Heart right ventricle (tissue), 16 donors: ENCODE measurements around the gene AMN. TPM values are rescaled to one million over a fixed set of nuclear protein-coding genes. Genes with fewer than 3 reads are reported as not detected.
A peak's percentile ranks its signal among the peaks of the same experiment; 100 is the strongest.
"Not testable (repeated sequence)": the region's sequence is repeated elsewhere in the genome, so short reads cannot be mapped to it uniquely, and the experiment has no call there.

Experiments
- ATAC-seq, 8 donors: fragments of 200-7000 bp; cut with Tn5 transposase; one replicate each; pipeline ENCODE4 v1.9.1; 2020; ENCODE audit warnings: mild to moderate bottlenecking in 8 of 8, moderate library complexity in 8 of 8, moderate number of reproducible peaks in 1 of 8
- DNase-seq, 2 donors: peaks; one replicate each; pipeline ENCODE4 v3.0.0-alpha.2; 2020
- H3K27ac ChIP-seq, 10 donors: fragments of 200-600 bp; sonication (generic) in 2 of 10; one replicate each; pipeline versions ENCODE4 v1.5.0 to v1.8.0; 2020 to 2022; ENCODE audit warnings: mild to moderate bottlenecking in 3 of 10
- H3K27me3 ChIP-seq, 7 donors: fragments of 200-600 bp; one replicate each; pipeline ENCODE4 v1.8.0; 2021 to 2022; ENCODE audit warnings: mild to moderate bottlenecking in 2 of 7
- H3K36me3 ChIP-seq, 9 donors: fragments of 200-600 bp; sonication (generic) in 1 of 9; one replicate each; pipeline versions ENCODE4 v1.5.0 to v1.8.0; 2020 to 2022; ENCODE audit warnings: mild to moderate bottlenecking in 2 of 9
- H3K4me1 ChIP-seq, 9 donors: fragments of 200-600 bp; sonication (generic) in 1 of 9; one replicate each; pipeline versions ENCODE4 v1.5.0 to v1.8.0; 2020 to 2022; ENCODE audit warnings: mild to moderate bottlenecking in 4 of 9
- H3K4me3 ChIP-seq, 10 donors: fragments of 200-600 bp; sonication (generic) in 2 of 10; one replicate each; pipeline versions ENCODE4 v1.5.0 to v1.8.0; 2020 to 2022; ENCODE audit warnings: mild to moderate bottlenecking in 7 of 10, moderate library complexity in 2 of 10
- H3K9me3 ChIP-seq, 11 donors: fragments of 200-600 bp in 10 of 11; sonication (generic) in 2 of 11; one replicate each; pipeline versions ENCODE4 v1.5.0 to v1.8.0; 2013 to 2022; ENCODE audit warnings: mild to moderate bottlenecking in 2 of 11, control low read depth in 1 of 11, moderate library complexity in 1 of 11
- WGBS, 2 donors: extraction: QIAGEN DNeasy Blood & Tissue Kit; methylation state at CpG; one replicate each; pipeline ENCODE4 v1.1.7; 2013; ENCODE audit warnings: inconsistent platforms in 1 of 2; 5-methylcytosine and 5-hydroxymethylcytosine counted together
- intact Hi-C, 10 donors: fragments of 100-400 bp; cut with DNase I; formaldehyde crosslinking; loops; one replicate each; pipeline versions ENCODE4 v1.11.1 to v1.14.2; 2022
- long read RNA-seq, 3 donors: library from polyadenylated mRNA; unstranded; transcript quantifications; one replicate each; pipeline ENCODE4 v2.0.0, GENCODE V29; 2020 to 2021
- polyA plus RNA-seq, 2 donors: library from polyadenylated mRNA; stranded (reverse); fragments of 200-250 nt; gene quantifications; one replicate each; pipeline ENCODE4 v1.2.3, GENCODE V29; 2013
- total RNA-seq, 10 donors: library from RNA; stranded (reverse); fragmentation: NEBNext Ultra II Directional in 3 of 10; extraction: Animal tissue kit (Norgen Biotek cat#: 25700) in 3 of 10; gene quantifications; one replicate each; pipeline versions ENCODE4 v1.2.1 to v1.2.4, GENCODE V29; 2021 to 2023
- TF ChIP-seq, protein P1 (sequence below), 9 donors: fragments of 200-600 bp; sonication (generic) in 2 of 9; IDR thresholded peaks; one replicate each; pipeline versions ENCODE4 v1.5.0 to v1.8.0; 2021 to 2022; ENCODE audit warnings: antibody characterized with exemption in 9 of 9, mild to moderate bottlenecking in 5 of 9, moderate library complexity in 1 of 9
- donor health status: Arrhythmogenic right ventricular cardiomyopathy.
- donor health status: ischemic (EF 13 %, LVEDD 7.1; RV severe dilation, severe dysfunction).
- donor health status: healthy with polysubstance abuse.
- donor health status: DM: no; HTN: yes; CAD: no.
- donor health status: DM: no; HTN: no; CAD: no.
- donor health status: ischemic (EF 25% LVEDD 6.9; RV normal size, moderate dysfunction).
- donor health status: ischemic (EF 25% LVEDD 5.7; RV mildly dilated, moderate dysfunction).
- donor health status: healthy.
- donor health status: DM: yes; HTN: yes; CAD: no.
- donor health status: Ischemic cardiomyopathy.
- donor health status: ischemic (EF 35%, LVEDD 5.7; RV mildly dilated, moderate dysfunction).
- donor health status: nonischemic (EF 11% LVEDD 7.7; RV severe dilation, severe dysfunction).
- donor health status: DM: yes; HTN: yes; CAD: no.
- donor health status: PGD.
- donor health status: ischemic (EF 29% LVEDD 5.4; RV normal size, mild dysfunction).
- donor health status: nonischemic (EF 23%, LVEDD 6.1; RV moderate dilation, normal function).

AMN gene
- under 1 TPM in 1 of 10 donors, not detected in 9; 0.40 TPM for total RNA-seq
- polyA plus RNA-seq, result under 1 TPM; 0.15 to 0.17 TPM
- long read RNA-seq, donor 1, result 0 reads
- long read RNA-seq, donor 2, partial matches to known transcripts, result 1 of 1 reads
- long read RNA-seq, donor 2, other reads (novel, unspliced or antisense), result 0 of 1 reads
- long read RNA-seq, donor 3, result 0 reads

DNA sequence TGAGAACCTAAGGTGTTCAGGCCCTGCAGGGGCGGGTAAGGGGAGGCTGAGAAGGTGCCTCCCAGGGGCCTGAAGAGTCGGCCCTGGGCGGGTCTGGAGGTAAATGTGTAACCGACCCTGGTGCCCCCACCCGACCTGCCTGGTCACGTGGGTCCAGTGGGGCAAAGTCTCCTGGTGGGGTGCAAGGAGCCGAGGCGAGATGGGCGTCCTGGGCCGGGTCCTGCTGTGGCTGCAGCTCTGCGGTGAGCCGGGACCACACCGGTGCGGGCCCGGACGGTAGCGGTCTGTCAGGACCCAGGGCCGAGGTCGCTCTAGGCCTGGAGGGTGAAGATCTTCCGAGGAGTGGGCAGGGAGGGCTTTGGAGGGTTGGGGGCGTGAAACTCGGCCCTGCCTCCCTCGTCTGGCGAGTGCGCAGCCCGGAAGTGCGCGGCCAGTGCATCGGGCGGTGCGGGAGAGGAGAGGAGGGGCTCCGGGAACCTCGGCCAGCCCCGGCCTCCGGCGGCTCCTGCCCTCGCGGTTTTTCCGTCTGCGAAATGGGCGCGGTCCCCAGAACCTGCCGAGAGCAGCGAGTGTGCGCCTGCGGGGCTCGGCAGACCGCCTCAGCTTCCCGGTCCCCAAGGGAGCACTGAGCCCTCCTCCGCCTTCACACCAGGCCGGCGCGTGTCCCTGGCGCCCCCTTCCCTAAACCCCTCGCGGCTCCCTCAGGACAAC, at the start of gene AMN:
TSS of gene AMN (plus strand) at position 174 of the 711 bp plus-strand sequence. CDS start at position 200, 26 bp downstream.
- peak in 2 of 8 donors; percentile 17 to 42 for ATAC-seq
- peaks cover 8 to 67% (median 57%) of the 10 kb centered on the region in 7 donors for H3K27me3 ChIP-seq
- peaks cover 0 to 17% (median 12%) of the 10 kb centered on the region in 9 donors for H3K4me1 ChIP-seq
- 7% methylated on average over 55 to 56 of the region's 56 CpGs for WGBS, 2 donors
- H3K9me3 ChIP-seq, result no peaks in the 10 kb centered on the region
- no peaks in the 10 kb centered on the region for H3K36me3 ChIP-seq
- H3K27ac ChIP-seq, result no peak within 1 kb of the TSS
- peak within 1 kb of the TSS in 9 of 10 donors; percentile 5 to 31 (median 20) for H3K4me3 ChIP-seq
- DNase-seq, result no peak
- TF ChIP-seq, protein P1, sequence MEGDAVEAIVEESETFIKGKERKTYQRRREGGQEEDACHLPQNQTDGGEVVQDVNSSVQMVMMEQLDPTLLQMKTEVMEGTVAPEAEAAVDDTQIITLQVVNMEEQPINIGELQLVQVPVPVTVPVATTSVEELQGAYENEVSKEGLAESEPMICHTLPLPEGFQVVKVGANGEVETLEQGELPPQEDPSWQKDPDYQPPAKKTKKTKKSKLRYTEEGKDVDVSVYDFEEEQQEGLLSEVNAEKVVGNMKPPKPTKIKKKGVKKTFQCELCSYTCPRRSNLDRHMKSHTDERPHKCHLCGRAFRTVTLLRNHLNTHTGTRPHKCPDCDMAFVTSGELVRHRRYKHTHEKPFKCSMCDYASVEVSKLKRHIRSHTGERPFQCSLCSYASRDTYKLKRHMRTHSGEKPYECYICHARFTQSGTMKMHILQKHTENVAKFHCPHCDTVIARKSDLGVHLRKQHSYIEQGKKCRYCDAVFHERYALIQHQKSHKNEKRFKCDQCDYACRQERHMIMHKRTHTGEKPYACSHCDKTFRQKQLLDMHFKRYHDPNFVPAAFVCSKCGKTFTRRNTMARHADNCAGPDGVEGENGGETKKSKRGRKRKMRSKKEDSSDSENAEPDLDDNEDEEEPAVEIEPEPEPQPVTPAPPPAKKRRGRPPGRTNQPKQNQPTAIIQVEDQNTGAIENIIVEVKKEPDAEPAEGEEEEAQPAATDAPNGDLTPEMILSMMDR (IDR thresholded peaks at IDR 0.05), result no peak
- intact Hi-C loops, result loop anchor here in 1 of 10 donors (5.0 kb wide), 1 partner anchor 225 kb away; no protein-coding TSS in a partner anchor

DNA sequence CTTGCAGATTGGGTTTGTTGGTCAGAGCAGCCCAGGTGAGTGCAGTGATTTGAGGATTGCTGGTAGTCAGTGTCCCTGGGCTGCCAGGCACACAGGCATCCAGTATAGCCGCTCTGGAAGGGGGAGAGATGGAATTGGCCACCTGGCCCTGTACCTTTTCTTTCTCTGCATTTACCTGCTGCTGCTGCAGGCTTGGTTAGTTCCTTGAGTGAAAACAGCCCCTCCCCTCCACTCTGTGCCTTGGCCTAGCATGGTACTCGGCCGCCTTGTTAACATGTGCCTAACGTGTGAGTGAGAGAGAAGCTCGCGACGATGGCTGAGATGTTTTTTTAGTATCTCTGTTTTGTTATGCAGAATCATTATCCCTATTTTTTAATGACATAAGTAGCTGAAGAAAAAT, 49.3 kb upstream of the AMN start:
- DNase-seq (no peak), ATAC-seq (no peak)
- intact Hi-C loops, result no loop called here
- 93% methylated on average over 7 of the region's 7 CpGs for WGBS, 2 donors
- H3K4me3 ChIP-seq, result no peak overlapping the region
- no peaks in the 10 kb centered on the region for H3K27me3 ChIP-seq
- no peak overlapping the region for H3K27ac ChIP-seq
- peaks cover 0 to 81% (median 6%) of the 10 kb centered on the region in 9 donors for H3K36me3 ChIP-seq
- H3K4me1 ChIP-seq, result peaks cover 0 to 13% (median 3%) of the 10 kb centered on the region in 9 donors
- H3K9me3 ChIP-seq, result no peaks in the 10 kb centered on the region
- TF ChIP-seq, protein P1 (IDR thresholded peaks at IDR 0.05), result no peak

DNA sequence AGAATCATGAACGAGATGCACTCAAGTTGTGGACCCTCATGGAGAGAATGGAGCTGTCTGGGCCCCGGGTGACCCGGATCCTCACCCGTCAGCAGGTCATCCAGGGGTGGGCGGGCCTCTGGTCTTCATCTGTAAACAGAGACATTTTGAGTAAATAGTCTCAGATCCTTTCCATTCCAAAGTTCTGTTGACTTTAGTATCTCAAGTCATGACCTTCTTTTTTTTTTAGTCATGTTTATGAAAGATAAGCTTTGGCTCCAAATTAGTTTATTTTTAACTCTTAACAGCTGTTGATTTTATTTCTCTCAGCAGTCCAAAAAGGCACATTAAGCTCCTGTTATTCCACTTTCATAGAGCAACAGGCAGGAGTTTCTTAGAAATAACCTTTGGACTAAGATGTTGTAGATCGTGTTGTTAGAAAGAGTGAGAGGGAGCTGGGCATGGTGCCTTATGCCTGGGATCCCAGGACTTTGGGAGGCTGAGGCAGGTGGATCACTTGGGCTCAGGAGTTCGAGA, 48.9 kb upstream of the AMN start:
- TF ChIP-seq, protein P1 (IDR thresholded peaks at IDR 0.05), result no peak
- DNase-seq (no peak), ATAC-seq (no peak)
- no peaks in the 10 kb centered on the region for H3K9me3 ChIP-seq
- H3K4me1 ChIP-seq, result peaks cover 0 to 13% (median 3%) of the 10 kb centered on the region in 9 donors
- H3K27me3 ChIP-seq, result no peaks in the 10 kb centered on the region
- intact Hi-C loops, result no loop called here
- H3K36me3 ChIP-seq, result peaks cover 0 to 85% (median 6%) of the 10 kb centered on the region in 9 donors
- H3K4me3 ChIP-seq, result no peak overlapping the region
- WGBS, 2 donors, result 78 to 81% methylated on average over 7 of the region's 7 CpGs
- H3K27ac ChIP-seq, result no peak overlapping the region

DNA sequence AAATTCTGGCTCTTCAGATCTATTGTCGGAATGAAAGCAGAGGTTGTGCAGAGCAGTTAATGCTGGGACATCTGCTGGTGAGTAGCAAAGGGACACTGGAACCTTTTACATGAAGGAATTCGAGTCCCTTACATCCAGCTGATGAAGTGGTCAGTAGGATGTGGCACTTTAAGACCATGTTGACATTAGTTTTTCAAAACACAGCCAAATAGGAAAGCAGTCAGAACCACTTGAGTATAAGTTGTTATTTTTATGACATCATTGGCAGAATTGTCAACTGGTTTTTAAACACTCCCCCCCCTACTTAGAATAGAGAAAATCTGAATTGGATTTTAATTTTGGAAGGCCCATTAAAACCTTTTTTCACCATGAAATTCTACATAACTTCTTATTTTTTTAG, 46.8 kb upstream of the AMN start:
- no peak for ATAC-seq

DNA sequence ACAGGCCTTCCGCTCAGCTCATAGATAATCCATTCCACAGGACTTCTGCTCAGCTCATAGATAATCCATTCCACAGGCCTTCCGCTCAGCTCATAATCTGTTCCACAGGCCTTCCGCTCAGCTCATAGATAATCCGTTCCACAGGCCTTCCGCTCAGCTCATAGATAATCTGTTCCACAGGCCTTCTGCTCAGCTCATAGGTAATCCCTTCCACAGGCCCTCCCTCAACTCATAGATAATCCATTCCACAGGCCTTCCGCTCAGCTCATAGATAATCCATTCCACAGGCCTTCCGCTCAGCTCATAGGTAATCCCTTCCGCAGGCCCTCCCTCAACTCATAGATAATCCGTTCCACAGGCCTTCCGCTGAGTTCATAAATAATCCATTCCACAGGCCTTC, 45.0 kb upstream of the AMN start:
- not testable (repeated sequence) for H3K4me3 ChIP-seq, H3K9me3 ChIP-seq, DNase-seq, H3K4me1 ChIP-seq, ATAC-seq, H3K27ac ChIP-seq, H3K27me3 ChIP-seq
- peaks cover 0 to 95% (median 6%) of the 10 kb centered on the region in 9 donors for H3K36me3 ChIP-seq
- WGBS, 2 donors, result 96 to 98% methylated on average over 10 of the region's 10 CpGs
- intact Hi-C loops, result loop anchor here in 1 of 10 donors (5.0 kb wide), 1 partner anchor 210 kb away; no protein-coding TSS in a partner anchor

More for the DNA sequence above, 46.8 kb upstream of the AMN start:
- H3K27me3 ChIP-seq, result no peaks in the 10 kb centered on the region
- no peaks in the 10 kb centered on the region for H3K9me3 ChIP-seq
- no peak overlapping the region for H3K27ac ChIP-seq
- WGBS, 2 donors, result 83 to 85% methylated on average over 2 of the region's 2 CpGs
- TF ChIP-seq, protein P1 (IDR thresholded peaks at IDR 0.05), result no peak
- DNase-seq, result no peak
- intact Hi-C loops, result loop anchor here in 1 of 10 donors (5.0 kb wide), 1 partner anchor 212 kb away; no protein-coding TSS in a partner anchor
- peaks cover 0 to 12% (median 0%) of the 10 kb centered on the region in 9 donors for H3K4me1 ChIP-seq
- H3K4me3 ChIP-seq, result no peak overlapping the region
- peaks cover 0 to 95% (median 6%) of the 10 kb centered on the region in 9 donors for H3K36me3 ChIP-seq
